ENCODE data around the gene PPP2R1B.

PPP2R1B gene

GRCh38 chr11:111745719-111746504 lies 20.3 kb downstream of the PPP2R1B start:
- DNase-seq = no peak

DNA sequence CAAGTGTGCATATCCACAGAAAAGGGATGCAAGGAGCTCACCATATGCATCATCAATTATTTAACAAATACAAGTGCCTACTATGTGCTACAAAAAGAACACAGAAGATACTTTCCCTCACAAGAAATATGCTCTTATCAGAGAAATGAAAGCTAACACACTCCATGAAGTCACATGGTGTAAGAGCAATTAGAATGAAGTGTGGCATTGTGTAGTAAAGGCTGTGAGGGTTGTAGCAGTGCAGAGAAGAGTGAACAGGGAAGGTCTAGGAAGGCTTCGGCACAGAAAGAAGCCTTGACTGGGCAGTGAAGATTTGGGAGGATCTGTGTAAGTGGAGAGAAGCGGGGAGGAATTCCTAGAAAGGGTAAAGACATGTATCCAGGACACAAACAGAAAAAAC lies 22.5 kb downstream of the PPP2R1B start:
- DNase-seq = no peak

GRCh38 chr11:111741751-111742150 lies 24.4 kb downstream of the PPP2R1B start:
- no peak for DNase-seq

GRCh38 chr11:111739299-111739698 lies 26.9 kb downstream of the PPP2R1B start:
- no peak for DNase-seq

DNA sequence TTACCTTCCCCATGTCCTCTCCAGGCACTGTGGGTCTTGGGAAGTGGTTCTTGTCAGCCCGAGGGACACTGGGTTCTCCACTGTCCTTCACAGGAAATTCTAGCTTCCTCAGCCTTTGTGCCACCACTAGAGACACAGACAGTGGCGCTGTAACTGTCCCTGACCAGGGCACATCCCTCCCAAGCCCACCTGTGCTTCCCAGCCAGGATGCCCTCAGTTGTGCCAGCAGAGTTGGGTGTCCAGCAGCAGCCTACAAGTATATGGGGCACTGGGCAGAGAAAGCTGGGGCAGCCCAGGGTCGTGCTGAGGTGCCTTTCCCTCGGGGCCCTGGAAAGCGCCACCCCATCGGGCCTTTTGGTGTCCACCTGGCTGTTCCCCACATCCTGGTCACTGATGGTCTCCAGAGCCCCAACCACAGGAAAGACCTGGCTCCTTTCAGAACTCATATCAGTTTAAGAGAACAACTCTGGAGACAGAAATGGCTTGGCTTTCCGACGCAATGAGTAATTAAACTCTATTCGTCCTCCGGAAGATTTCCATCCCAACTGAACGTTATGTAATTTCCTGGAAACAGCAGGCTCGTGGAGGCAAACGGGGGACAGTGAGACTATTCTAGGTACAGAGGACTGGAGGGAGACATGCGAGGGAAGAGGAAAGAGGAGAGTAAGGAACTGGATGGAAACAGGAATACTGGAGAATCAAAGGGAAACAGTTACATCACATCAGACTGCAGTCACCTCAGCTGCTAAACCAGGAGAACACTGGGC lies 28.6 kb downstream of the PPP2R1B start:
- no peak for DNase-seq

- DNase-seq = no peak
Measured at GRCh38 chr11:111736621-111737443, 29.4 kb downstream of the PPP2R1B start.

DNA sequence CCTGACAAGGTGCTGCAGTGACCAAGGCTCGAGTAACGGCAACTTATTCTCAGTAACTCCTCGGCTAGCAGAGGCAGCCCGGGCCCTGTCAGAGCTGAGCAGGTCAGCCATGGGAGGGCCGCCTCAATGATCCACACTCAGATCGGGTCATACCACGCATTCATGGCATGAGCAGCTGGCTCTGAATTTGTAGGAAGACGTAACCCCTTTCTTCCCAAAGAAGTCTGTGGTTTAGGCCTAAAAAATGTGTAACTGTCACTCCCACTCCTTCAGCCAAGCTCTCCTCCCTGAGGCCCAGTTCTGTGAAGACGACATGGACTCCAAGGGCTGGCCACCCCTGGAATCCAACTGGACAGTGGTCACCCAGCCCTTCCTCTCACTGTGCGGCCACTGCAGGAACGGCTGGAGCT lies 30.0 kb downstream of the PPP2R1B start:
- DNase-seq = no peak

DNA sequence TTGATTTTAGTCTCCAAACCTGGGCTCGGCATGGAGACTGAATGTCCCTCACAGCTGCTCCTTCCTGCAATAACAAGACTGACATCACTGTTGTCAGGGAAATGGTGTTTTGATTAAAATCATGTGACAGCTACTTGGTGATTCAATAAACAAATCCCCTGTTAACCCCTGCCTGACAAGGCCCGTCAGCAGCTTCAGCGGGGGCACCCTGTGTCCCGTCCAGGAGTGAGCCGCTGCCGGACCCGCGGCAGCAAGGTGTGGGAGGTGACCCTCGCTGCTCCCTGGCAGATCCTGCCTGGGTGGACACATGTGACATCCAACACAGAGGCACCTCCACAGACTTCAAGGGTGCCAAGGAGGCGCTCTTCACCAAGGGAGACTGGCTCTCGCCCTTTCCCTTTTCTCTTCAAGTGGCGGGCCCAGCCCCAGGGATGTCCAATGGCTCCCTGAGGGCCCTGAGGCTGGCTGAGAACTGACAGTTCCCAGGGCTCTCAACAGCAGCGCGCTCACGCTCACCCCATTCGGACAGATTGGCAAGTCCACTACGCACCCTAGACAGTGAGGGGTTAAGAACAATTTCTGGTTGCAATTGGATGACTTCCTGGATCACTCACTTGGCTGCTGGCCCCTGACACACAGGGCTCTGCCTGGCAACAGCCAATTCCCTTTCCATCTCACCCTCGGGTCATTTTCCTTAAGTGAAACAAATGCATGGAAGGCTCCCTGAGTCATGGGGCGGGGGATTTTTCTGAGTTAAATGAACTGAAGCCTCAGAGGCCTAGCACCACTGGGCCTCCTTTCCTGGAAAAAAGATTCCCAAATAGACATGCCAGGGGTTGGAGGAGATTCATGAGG lies 30.7 kb downstream of the PPP2R1B start:
- no peak for DNase-seq

- DNase-seq = no peak
Measured at GRCh38 chr11:111734954-111735261, 31.3 kb downstream of the PPP2R1B start.

DNA sequence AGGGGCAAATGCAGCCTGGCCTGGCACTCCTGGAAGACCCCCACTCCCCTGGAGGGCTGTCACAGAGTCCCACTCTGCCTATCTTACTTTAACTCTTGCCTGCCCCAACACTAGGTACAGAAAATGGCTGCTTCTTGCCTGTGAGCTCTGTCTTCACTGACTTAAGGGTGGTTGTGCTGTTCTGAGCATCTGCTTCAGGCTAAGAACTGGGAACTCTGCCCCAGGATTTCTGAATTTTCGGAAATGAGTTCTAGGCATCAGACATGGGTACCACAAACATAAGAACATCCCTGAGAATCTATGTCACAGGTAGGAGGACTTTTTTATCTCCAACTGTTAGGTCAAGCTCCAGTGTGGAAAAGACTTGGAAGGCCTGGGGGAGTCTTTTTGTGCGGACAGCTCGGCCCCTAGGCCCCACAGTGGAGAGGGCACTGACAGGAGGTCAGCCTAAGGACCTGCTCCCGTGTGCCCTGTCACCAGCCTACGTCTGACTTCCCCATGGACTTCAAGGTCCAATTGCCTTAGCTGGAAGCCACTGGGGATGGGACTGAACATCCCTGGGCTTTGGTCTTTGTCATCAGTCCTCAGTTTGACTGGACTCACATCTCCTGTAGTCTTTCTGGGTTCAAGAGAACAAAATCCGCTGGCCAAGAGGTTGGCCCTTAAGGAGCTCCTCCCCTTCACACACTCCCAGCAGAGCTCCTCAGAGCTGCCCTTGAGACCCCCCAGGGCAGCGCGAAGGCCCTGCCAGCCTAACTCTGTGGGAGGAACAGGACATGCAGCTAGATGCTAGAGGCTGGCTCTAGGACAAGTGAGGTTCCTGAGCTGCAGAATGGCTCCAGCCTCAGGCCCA lies 31.9 kb downstream of the PPP2R1B start:
- DNase-seq = no peak

- DNase-seq = no peak
Measured at GRCh38 chr11:111733611-111734088, 32.5 kb downstream of the PPP2R1B start.

- no peak for DNase-seq
Measured at GRCh38 chr11:111733016-111733415, 33.2 kb downstream of the PPP2R1B start.

DNA sequence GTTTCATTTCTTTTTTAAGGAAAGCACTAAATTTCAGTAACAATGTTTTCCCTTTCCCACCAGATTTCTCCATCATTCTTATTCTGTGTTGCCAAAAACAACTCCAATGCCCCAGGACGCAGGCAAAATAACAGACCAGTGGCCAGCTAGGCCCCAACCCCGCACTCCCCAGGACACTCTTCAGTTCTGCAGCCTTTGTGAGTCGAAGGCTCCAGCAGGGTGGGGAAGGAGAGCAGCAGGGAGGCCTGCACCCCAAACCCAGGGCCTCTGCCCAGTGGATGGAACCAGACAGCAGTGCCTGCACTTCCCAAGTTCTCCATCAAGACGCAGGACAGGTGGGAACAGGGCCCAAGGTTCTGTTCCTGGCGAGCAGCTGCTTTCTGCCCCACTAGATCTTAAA lies 34.4 kb downstream of the PPP2R1B start:
- DNase-seq = no peak

- no peak for DNase-seq
Measured at GRCh38 chr11:111730871-111731591, 35.2 kb downstream of the PPP2R1B start.

DNA sequence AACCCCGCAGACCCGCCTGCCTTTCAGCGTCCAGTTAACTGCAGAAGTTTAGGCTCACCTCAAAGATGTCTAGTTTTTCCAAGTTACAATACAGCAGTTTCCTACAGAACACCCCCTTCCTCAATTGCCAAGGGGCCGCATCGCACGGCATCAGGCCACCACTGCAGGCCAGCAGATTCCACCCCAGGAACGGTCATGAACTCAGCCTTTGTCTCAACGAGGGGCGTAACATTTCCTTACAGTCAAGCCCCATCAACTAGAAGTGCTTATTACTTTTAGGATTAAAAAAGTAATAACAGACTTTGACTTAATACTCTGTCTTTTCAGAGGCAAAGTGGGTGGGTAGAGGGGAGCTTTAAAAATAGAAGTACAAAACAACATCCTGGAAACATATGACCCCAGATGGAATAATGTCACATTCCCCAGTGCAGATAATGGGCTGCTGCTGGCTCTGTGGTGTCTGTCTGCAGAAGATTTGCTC lies 36.3 kb downstream of the PPP2R1B start:
- DNase-seq = no peak

GRCh38 chr11:111729071-111729830 lies 36.9 kb downstream of the PPP2R1B start:
- DNase-seq = no peak

DNA sequence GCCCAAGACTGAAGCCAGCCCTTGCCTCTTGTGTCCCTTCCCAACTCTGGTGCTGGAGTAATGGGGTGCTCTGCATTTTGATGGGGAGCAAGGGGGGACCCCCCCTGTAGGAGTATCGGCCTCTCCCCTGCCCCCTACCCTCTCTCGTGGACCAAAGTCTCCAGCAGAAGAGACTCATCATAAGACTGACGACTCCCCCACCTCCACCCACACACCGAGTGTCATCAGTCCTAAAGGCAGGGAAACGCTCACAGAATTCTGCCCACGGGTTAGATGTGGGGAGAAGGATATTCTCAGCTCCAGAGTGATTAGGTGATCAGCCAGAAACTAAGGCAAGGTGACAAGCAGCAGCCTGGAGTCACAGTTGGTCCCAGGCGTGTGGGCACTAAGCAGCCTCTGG lies 38.8 kb downstream of the PPP2R1B start:
- DNase-seq = no peak

- DNase-seq = no peak
Measured at GRCh38 chr11:111726301-111726713, 39.9 kb downstream of the PPP2R1B start.

DNA sequence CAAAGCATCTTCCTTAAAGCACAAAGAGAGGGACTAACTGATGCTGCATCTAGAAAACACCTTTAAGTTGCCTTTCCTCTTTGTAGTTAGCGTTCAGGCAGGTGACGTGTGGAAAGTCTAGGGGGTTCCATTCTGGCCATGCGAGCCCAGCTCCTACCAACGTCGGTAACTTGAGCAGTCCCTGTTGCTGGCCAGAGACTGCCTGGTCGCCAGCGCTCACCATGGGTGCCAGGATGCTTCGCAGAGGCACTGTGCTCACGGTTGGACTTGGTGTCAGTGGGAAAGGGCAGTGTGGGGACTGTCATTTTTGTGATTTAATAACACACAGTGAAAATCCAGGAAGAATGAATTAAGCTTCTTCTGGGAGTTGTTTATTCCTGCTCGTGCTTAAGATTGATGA lies 40.6 kb downstream of the PPP2R1B start:
- no peak for DNase-seq

- no peak for DNase-seq
Measured at GRCh38 chr11:111724615-111725129, 41.5 kb downstream of the PPP2R1B start.
